NCI-H748 treated with DMSO at 0.1 percent for 48 hours (cell line): Measurements from ENCODE around the gene F13A1.

Experiments
- DNase-seq: peaks from one replicate; lab custom pipeline; 2025; lab: John Stamatoyannopoulos, UW

F13A1 gene

DNA sequence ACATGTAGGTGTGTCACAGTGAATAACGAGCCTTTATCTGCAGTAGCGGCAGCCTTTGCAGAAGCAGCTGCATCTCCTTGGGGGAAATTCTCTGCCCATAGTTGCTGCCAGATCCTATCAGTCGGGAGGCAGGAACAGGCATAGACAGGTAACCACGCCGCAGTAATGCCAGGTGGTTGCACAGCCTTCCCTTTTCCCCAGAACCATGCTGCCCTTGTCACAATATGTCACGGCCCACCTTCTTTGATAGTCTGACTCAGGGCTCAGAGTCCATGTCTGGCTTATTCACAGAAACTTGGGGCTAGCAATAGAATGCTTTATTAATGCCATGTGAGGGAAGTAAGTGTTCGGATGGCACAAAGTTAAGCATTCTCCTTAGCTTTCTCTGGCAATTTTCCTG lies 76.6 kb downstream of the F13A1 start:
- no peak for DNase-seq

DNA sequence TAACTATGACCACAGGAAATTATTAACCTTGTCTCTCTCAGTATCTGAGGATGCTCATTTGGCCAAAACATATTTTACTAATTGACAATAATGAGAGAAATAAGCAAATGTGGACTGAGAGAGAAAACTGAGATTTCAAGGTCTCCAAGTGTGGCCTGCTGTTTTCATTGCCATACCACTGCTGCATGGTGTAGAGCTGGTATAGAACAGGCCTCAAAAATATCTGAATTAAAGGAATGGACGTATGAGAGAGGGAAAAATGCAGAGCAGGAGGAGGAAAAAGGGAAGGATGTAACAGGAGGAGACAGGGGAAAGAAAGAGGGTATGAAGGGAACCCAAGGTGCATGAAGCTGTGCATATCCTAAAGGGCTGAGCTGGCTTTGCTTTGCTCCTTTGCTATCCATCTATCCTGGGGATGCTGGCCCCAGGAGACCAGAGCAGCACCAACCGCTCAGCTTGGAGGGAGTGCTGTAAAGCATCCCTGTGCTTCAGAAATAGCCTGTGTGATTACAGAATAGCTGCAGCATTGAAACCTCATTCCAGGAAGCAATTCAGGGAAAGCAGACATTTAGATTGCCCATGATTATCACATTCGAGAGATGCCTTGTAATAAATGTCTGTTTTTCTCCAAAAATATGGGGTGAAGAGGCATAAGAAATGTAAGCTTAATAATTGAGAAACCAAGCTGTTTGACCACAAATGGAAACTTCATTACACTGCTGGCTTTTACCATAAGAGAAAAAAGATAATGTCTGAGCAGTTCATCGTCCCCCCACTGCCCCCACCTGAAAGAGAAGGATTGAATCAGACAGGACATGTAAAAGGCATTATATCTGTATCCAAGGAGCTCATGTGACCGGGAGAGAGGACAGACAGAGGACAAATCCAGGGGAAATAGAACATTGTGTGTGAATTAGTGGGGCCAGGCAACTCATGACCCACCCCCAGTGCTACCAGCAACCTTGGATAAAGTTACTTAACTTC lies 80.6 kb downstream of the F13A1 start:
- no peak for DNase-seq

DNA sequence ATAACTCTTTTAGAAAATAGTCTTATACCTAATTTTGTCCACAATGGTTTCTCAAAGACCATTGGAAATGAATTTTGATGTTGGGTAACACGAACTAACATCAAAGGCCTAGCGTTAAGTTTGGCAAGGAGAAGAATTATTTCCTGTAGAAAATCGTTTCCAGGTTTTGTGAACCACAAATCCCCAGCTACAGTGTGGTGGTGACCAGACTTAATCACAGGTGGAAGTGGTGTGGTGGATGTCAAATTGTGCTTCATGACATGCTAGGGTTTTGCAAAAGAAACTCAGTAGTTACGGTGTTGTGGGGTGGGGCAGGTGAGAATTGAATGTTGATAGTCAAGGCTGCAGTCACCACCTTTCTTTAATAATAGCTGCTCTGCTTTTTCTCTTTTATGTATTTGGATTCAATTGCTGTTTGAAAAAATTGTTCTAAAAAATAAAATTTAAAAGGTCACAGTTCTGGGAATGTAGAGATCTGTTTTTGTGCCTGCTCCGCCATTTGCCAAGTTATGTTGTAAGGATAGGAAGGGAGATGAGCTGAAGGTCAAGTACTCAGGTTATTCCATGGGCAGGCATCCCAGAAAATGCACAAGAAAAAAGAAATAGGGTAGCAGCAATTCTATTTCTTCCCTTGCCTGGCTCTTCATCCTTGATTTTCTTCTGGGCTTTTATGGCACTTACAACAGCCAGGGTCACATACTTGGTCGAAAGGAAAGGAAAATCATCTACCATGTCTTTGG lies 83.6 kb downstream of the F13A1 start:
- no peak for DNase-seq

DNA sequence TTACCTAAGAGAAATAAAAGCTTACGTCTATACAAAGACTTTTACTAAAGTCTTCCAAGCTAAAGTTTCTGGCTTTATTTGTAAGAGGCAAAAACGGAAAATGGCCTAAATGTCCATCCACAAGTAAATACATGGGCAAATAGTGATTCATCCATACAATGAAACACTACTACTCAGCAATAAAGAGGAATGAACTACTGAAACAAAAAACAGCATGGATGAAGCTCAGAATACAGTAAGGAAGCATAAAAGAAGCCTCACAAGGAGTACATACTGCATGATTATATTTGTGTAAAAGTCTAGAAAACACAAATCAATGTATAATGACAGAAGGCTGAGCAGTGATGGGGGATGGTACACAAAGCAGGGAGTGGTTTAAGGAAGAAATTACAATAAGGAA lies 84.7 kb downstream of the F13A1 start:
- DNase-seq, result no peak

DNA sequence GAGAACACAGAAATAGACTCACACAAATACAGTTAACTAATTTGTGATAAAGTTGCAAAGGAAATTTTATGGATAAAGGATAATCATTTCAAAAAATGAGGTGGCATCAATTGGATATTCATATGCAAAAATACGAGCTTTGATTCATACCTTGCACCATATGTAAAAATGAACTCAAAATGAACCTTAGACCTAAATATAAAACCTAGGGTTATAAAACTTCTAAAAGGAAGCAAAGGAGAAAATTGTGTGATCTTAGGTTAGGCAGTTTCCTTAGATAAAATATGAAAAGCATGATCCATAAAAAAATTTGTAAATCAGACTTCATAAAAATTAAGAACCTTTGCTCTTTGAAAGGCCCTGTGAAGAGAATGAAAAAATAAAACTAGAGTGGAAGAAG lies 85.5 kb downstream of the F13A1 start:
- no peak for DNase-seq

DNA sequence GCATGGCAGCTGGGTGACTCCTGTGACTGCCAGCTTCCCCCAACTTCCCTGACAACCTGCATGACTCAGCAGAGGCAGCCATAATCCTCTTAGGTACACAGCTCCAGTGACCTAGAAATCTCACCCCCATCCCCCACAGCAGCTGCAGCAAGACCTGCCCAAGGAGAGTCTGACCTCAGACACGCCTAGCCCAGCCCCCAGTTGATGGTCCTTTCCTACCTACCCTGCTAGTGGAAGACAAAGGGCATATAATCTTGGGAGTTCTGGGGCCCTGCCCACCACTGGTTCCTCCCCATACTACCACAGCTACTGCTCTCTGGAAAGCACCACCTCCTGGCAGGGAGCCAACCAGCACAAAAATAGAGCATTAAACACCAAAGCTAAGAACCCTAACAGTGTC lies 90.2 kb downstream of the F13A1 start:
- DNase-seq, result no peak

DNA sequence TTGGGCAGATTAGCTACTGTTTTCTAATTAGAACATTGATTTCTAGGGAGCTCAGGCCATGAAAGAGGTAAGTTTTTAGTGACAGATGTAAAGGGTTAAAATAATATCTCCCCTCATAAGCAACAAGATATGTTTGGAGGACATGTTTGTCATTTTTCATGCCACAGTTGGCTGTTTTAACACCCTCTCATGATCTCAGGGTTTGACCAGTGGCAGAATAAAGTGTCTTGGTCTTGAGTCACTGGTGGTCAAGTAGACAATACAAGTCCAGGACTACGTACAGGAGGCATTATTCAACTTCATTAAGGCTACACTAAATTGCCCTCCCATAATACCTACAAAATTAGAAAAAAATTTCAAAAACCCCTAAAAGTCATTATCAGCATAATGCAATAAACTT lies 92.6 kb downstream of the F13A1 start:
- no peak for DNase-seq

DNA sequence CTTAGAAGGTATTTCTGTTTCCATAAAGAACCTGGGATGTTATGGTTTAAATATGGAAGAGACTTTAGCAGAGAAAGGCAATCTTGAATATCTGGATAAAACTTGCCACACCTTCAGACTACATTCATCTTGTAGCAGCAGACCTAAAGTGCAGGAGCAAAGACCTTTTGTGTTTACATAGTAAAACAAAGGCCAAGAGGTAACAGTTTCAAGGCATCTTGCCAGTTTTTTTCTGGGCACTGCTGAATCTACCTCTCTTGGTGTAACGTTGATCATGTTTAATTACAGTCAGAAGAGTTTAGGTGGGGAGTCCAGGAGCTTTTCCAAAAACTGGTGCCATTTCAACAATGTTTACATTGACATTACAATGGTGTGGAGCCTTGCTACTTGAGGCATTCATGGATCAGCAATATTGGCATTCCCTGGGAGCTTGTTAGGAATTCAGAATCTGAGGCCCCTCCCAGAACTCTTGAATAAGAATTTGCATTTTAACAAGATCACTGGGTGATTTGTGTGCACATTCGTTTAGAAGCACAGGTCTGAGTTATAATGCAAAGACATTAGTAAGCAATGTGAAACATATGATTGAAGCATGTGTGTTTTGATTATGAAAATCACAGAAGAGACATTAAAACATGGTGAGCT lies 94.5 kb downstream of the F13A1 start:
- DNase-seq, result no peak

DNA sequence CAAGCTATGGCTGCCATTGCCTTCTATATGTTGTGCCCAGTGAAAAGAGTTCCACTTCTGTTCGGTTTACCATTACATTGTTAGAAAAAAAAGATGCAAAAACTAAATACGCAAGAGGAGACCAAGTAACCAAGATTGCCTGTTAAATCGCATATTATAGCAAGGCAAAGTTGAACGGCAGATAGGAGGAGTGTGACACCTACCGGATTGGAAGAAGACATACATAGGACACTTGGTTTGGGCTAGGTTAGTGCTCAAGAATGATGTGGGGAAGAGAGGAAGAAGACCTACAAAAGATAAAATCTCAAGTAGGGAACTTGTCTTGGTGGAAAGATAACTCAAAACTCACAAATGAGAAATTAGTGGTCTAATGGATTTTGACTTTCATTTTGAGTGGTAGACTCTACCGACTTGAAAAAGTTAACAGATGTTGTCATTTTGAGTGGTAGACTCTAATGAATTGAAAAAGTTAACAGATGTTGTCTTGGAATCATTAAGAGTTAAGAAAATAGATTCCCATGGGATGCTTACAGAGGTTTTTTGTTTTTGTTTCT lies 95.5 kb downstream of the F13A1 start:
- DNase-seq, result peak; percentile 55

DNA sequence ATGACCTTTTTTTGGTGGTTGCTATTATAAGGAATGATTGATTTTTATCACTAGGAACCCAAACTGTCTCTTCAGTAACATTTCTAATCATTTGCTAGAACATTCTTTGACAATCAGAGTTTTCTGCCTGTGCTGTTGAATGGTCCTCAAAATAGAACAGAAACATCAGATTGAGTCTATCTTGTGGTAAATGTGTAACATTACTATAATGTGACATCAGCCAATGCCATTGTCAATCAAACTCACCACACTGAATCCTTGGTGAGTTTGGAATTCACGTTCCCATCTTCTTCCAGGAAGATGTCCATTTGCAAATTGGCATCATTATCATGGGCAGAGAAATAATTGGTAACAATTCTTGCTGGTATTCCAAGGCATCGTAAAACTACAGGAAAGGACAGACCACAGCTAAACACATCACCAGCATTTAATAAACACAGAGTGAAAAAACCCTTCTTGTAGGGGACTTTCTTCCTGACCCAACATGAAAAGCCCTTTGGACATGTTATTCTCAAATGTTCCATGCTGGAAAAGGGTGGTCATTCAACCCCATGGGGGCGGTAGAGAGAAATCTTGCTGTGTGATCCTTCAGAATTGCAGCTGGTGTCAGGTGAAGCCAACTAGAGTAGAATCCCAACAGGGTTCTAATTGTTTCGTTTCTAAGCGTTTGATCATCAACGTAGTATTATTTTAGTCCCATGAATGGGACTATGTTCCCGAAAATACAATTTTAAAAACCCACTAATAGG lies 98.5 kb downstream of the F13A1 start:
- peak; percentile 21 for DNase-seq

DNA sequence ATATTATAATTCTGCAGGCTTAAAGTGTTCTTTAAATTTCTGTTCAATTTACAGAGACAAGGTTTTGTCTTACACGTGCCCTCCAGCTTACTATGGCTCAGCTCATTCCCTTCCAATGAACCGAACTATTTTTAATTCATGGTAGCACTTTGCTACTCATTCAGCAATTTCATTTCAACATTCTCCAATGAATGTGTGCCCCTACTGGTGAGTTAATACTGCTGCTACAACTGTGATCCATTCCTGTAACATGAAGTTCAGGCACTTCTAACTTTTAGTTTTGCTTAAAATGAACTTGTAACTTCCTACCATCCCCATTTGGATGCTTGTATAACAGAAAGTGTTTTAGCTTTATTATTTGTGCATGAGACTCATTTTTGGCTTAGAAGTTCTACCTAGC lies 99.7 kb downstream of the F13A1 start:
- DNase-seq, result peak; percentile 11

DNA sequence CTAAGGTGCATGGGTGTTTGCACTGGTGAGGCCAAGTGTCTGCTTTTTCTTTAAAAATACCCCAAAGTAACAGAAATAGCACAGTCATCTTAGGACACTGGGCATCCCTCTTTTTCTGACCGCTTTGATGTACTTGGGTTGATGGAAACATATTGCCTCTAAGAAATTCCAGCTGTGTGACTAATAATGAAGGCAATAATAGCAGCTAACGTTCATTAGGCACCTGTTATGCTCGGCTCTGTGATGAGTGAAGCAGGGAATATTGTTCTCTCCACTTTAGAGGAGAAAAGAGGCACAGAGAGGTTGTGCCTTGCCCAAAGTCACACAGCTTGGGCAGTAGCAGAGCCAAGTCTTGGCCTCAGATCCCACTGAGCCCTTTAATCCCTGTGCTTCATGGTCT lies 100.7 kb downstream of the F13A1 start:
- DNase-seq, result no peak

DNA sequence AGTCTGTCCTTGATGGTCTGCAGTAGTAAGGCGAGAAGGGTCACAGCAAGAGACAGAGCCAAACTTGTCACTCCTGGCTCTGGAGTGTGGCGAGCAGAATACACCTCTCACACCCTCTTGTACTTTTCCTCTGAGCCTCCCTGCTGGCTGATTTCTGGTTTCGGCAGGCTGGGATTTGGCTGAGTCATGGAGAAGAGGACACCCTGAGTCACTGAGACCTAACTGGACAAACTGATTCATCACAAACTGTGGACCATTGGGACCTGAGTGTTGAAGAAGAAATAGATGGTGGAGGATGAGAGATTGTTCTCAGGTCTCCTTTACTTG lies 101.7 kb downstream of the F13A1 start:
- no peak for DNase-seq

DNA sequence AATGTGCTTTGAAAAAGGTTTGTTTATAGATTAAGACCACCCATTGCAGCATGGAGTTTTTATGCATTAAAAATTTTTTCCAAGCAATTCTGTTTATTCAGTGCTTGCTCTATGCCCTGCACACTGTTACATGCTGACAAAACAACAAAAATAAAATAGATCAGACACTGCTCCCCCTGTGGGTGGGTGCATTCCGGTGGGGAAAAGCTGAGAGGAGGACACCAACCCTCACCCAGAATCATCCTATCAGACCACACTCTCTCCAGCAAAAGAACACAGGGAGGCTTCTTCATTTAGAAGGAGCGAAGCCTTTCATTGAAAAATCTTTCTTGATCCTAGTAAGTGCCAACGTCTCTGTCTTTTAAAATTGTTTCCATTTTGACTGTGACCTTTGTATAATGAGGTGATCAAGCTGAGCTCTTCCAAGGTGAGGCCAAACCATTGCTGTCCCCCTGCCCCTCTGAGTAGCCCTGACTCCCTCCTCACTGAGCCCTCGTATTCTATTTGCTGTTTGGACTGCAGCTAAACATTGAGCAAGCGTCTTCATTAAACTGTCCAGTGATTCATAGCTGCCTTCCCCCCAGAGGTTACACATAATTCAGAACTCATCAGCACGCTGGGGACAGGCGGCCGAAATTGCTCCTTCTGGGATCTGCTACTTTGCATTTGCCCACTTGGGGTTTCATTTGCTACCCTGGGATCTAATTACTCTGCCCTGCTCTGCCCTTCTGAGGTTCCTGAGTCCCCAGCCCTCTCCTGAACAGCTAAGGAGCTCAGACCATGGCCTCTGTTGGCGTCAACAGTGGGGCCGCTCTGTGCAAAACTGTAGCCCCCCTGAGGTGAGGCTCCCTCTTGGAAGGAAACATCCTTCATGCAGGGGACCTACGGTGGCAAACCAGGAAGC lies 102.4 kb downstream of the F13A1 start:
- DNase-seq, result no peak

DNA sequence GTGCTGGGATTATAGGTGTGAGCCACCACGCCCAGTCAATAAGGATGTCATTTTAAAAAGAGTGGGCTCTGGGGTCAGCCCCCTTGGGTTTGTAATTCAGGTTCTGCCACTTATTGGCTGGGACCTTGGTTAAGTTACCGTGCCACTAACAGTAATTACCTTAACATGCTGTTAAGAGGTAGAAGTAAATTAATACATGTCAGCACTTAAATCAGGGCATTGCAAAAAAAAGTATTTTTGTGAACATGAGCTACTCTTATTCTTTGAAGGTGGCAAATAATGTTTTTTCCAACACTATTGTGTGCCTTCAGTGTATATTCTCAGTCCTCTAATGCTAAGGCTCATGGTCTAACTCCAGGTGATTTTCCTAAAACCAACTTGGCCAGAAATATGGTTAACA lies 109.5 kb downstream of the F13A1 start:
- no peak for DNase-seq

DNA sequence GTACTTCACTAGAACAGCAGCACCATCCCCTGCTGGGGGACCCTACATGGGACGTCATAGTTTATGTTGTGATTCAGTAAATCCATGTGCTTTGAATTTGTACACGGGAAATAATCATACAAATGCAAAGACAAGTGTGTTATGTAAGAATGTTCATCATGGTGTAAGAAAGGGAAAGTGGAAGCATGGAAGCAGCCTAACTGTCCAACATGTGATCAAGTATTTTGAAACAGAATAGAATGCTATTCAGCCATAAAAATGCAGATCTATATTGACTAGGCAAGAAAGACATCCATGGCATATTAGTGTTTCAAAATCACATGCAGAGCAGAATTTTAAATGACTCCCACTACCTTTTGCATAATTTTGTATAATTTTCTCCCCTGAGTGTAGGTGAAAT lies 117.6 kb downstream of the F13A1 start:
- no peak for DNase-seq

DNA sequence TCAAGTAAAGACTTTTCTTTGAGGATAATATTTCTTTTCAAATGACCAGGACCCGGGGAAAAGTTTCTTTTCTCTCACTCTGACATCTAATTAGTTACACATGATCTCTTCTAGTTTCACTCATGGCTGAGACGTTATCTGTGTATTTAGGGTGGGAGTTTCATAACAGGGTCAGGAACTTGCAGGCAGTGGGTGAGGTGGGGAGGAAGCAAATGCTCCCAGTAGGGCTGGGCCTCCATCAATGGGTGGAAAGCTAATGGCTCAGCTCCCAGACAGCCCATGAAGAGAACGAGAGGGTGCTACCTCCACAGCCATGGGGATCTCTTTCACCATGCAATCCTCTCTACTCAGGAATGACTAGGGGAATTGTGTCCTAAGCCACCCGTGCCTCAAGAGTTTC lies 119.3 kb downstream of the F13A1 start:
- no peak for DNase-seq

DNA sequence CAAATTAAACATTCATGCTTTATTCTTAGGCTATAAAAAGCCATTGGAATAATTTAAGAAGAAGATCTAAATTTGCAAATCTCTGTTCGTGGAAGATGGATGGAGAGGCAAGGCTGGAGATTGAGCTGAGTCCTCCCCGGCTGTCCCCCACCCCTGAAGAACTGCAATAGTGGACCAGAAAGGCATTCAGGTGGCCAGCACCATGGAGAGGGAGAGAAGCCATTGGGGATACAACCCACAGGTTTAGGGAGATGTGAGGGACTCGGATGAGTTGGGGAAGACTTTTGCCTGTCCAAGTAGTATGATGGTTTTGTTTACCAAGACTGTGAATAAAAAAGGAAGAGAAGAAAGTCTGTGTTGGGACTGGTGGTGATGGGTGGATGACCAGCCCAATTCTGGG lies 120.8 kb downstream of the F13A1 start:
- DNase-seq, result no peak

DNA sequence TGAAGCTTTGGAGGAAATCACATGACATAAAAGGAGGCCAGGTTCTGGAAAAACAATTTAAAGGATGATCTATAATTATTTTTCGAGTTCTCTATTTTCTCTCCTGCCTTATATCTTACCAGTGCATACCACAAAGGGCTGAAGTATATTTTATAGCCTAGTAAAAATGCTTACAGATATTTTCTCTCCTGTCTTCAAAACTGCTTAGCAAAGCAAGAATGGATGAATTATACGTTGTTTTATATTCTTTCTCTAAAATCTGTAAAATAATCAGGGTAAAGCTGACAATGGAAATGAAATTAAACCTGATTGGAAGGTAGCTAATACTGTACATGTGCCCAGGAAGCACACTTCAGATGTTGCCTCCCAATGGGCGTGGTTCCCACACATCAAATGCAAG lies 123.7 kb downstream of the F13A1 start:
- no peak for DNase-seq

DNA sequence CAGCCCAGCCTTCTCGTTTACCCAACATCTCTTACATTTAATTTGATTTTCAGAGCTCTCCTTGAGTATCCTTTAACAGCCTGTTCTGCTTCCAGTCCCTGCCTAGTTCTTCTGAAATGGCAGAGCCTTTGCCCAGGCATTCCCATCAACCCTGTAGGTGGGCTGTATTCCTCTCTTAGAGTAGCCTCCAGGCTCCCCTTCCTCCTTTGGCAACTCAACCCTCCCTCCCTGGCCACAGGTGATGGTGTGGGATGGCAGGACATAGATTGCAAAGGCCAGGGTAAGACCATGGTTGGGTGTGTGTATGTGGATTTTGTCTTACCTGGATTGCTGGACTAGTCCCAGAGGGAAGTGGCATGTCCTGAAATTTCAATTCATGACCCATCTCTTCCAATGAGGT lies 125.4 kb downstream of the F13A1 start:
- no peak for DNase-seq

DNA sequence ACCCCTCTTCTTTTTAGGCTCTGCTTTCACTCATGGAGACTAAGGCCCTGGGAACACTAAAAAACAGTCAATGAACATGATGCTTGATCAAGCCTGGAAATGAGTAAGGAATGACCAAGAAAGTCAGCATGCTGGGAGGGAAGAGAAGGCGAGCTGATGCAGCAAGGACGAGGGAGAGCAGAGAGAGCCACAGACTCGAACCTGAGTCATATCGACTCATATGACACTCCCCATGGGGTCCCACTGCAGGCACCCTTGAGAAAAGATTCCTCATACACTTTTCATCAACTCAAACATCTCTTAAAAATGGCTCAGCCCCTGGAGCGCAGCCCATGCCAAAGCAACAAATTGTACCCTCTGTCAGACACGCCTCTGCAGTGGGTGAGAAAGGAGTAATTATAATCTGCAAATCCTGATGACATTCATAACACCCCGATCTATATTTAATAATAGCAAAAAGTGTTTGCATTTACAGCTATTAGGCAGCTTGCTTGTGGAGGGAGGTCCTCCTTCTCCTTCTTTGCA lies 127.2 kb downstream of the F13A1 start:
- DNase-seq, result no peak
